ENCODE data around the gene ADGRF4. TPM values are rescaled to one million over a fixed set of nuclear protein-coding genes. Genes with fewer than 3 reads are reported as not detected.

ADGRF4 gene
- total and polyA plus RNA-seq, 8 donors, result 0.02 TPM; not detected in 7

DNA sequence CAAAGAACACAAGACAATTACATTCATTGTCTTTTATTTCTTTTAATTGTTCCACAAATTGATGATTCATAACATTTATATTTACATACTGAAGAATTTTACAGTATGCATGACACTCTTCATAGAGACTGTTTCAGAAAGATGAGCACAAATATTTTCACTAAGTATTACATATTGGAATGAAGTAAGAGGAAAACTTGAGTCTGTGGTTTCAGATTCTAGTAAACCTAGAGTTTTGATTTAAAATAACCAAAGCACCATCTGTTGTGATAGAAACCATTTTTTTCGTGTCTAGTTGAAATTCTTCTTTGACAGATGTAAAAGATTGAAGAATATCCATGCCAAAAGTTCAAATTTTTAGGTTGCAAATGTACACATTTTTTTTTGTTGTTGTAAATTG is 51.4 kb downstream of the ADGRF4 start:
- Histone ChIP-seq H3K27me3 (no peaks in the 10 kb centered on the region), H3K27ac (no peak overlapping the region), H3K9me3 (no peaks in the 10 kb centered on the region), H3K36me3 (no peaks in the 10 kb centered on the region), H3K4me3 (no peak overlapping the region), H3K4me1 (no peaks in the 10 kb centered on the region)
- WGBS, 2 donors, result 34 to 54% methylated on average over 1 of the region's 1 CpG
- FAIRE-seq (no peak), DNase-seq (no peak), ATAC-seq (no peak)
- intact Hi-C loops (cut with DNase I), result no loop called here
- TF ChIP-seq, protein P1, sequence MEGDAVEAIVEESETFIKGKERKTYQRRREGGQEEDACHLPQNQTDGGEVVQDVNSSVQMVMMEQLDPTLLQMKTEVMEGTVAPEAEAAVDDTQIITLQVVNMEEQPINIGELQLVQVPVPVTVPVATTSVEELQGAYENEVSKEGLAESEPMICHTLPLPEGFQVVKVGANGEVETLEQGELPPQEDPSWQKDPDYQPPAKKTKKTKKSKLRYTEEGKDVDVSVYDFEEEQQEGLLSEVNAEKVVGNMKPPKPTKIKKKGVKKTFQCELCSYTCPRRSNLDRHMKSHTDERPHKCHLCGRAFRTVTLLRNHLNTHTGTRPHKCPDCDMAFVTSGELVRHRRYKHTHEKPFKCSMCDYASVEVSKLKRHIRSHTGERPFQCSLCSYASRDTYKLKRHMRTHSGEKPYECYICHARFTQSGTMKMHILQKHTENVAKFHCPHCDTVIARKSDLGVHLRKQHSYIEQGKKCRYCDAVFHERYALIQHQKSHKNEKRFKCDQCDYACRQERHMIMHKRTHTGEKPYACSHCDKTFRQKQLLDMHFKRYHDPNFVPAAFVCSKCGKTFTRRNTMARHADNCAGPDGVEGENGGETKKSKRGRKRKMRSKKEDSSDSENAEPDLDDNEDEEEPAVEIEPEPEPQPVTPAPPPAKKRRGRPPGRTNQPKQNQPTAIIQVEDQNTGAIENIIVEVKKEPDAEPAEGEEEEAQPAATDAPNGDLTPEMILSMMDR (IDR thresholded peaks at IDR 0.05), result no peak

DNA sequence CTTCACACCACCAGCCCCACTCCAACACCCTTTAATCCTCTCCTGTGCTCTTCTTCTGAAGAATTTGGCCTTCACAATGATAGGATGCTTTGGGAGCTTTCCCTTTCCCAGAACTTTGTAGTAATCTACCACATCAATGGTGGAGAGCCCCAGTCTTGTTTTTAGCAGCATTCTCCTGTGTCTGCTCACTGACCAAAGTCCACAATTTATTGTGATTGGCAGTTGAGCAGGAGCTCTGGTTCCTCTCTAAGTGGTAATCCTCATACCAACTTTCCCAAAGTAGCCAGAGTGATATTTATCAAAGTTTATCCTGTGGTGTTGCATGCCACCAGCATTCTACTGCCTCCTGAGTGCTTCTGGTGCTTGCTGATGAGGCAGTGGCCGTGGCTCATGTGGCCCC is 54.4 kb downstream of the ADGRF4 start:
- no peak overlapping the region for H3K4me3 ChIP-seq
- no peak for DNase-seq
- no peak for ATAC-seq
- 61 to 66% methylated on average over 1 of the region's 1 CpG for WGBS, 2 donors
- no peaks in the 10 kb centered on the region for H3K27me3 ChIP-seq
- intact Hi-C loops (cut with DNase I), result no loop called here
- no peaks in the 10 kb centered on the region for H3K9me3 ChIP-seq
- no peak overlapping the region for H3K27ac ChIP-seq
- no peak for FAIRE-seq
- H3K4me1 ChIP-seq, result no peaks in the 10 kb centered on the region
- H3K36me3 ChIP-seq, result no peaks in the 10 kb centered on the region
- TF ChIP-seq, protein P1 (IDR thresholded peaks at IDR 0.05), result no peak

DNA sequence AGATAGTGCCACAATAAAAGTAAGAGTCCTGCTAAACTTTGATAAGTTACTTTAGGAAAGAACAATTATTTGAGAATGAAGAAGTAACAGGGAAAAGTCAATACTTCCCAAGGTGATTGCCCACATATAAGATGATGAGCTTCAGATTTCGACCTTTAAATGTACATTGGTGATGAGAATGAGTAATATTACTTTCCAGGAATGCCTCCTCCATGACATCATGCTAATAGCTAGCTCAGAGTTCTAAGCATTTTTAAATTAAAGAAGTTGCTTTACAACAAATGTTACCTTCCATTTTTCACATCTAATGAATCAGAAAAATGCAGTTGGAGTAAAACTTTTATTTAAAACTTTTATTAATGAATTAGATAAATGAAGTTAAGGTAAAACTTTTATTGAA is 61.0 kb downstream of the ADGRF4 start:
- FAIRE-seq (no peak), ATAC-seq (no peak), DNase-seq (no peak)
- H3K4me1 ChIP-seq, result no peaks in the 10 kb centered on the region
- TF ChIP-seq, protein P1 (IDR thresholded peaks at IDR 0.05), result no peak
- H3K27ac ChIP-seq, result no peak overlapping the region
- intact Hi-C loops (cut with DNase I), result no loop called here
- no peaks in the 10 kb centered on the region for H3K27me3 ChIP-seq
- WGBS, 2 donors, result 19 to 23% methylated on average over 1 of the region's 1 CpG
- no peaks in the 10 kb centered on the region for H3K36me3 ChIP-seq
- H3K4me3 ChIP-seq, result no peak overlapping the region
- H3K9me3 ChIP-seq, result no peaks in the 10 kb centered on the region

DNA sequence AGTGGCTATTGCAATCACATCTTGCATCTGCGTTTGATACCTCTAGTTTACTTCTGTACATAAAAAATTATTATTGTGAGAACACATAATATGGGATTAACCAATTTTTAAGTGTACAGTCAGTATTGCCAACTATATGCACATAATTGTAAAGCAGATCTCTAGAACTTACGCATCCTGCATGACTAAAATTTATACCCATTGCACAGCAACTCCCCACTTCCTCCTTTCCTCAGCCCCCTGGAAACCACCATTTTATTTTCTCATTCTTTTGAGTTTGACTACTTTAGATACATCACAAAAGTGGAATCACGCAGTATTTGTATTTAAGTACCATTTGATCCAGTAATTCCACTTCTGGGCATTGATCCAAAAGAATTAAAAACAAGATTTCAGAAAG is 64.1 kb downstream of the ADGRF4 start:
- no peak overlapping the region for H3K27ac ChIP-seq
- 90 to 97% methylated on average over 3 of the region's 3 CpGs for WGBS, 2 donors
- FAIRE-seq (no peak), ATAC-seq (no peak), DNase-seq (no peak)
- TF ChIP-seq, protein P1 (IDR thresholded peaks at IDR 0.05), result no peak
- H3K9me3 ChIP-seq, result no peaks in the 10 kb centered on the region
- H3K27me3 ChIP-seq, result no peaks in the 10 kb centered on the region
- H3K4me1 ChIP-seq, result no peaks in the 10 kb centered on the region
- H3K36me3 ChIP-seq, result no peaks in the 10 kb centered on the region
- H3K4me3 ChIP-seq, result no peak overlapping the region
- intact Hi-C loops (cut with DNase I), result no loop called here

DNA sequence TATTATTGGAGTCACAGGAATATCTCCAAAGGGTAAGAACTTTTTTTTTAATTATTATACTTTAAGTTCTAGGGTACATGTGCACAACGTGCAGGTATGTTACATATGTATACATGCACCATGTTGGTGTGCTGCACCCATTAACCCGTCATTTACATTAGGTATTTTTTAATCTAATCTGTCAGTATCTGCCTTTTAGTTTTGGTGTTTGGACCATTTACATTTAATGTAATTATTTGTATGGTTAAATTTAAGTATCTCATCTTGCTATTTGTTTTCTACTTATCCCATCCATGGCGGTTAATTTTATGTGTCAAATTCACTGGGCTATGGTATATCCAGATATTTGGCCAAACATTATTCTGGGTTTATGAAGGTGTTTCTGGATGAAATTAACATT is 68.1 kb downstream of the ADGRF4 start:
- intact Hi-C loops (cut with DNase I), result no loop called here
- TF ChIP-seq, protein P1 (IDR thresholded peaks at IDR 0.05), result no peak
- DNase-seq, result no peak
- no peaks in the 10 kb centered on the region for H3K4me1 ChIP-seq
- no peaks in the 10 kb centered on the region for H3K9me3 ChIP-seq
- no peaks in the 10 kb centered on the region for H3K36me3 ChIP-seq
- WGBS, 2 donors, result 78 to 89% methylated on average over 3 of the region's 3 CpGs
- H3K4me3 ChIP-seq, result no peak overlapping the region
- H3K27ac ChIP-seq, result no peak overlapping the region
- no peak for FAIRE-seq
- no peak for ATAC-seq
- no peaks in the 10 kb centered on the region for H3K27me3 ChIP-seq

All from pancreas (tissue), 10 donors.